Measurements from ENCODE around the gene ERMAP.

GRCh38 chr1:42888013-42888633 is 71.2 kb downstream of the ERMAP start:
- TF ChIP-seq CTCF (IDR thresholded peaks at IDR 0.05; ENCODE audit: low read depth, low read length): no peak
- no peak for TF ChIP-seq POLR2A (IDR thresholded peaks at IDR 0.05; ENCODE audit: extremely low read depth, insufficient read length)

Data from NB4 (cell line).